K562 (cell line): ENCODE results near the gene SPEF1. TPM values are rescaled to one million over a fixed set of nuclear protein-coding genes. Genes with fewer than 3 reads are reported as not detected.

ENCODE experiments used
- ATAC-seq: fragments of 200-7000 bp; cut with Tn5 transposase; 3 replicates; pipeline ENCODE4 v1.9.1; 2020; ENCODE audit warnings: moderate library complexity
- BruUV-seq: library from RNA; stranded (reverse); fragments of 400-500 nt; replicated peaks from 2 replicates; lab custom pipeline; 2021; lab: Mats Ljungman, UMichigan
- CTCF ChIA-PET: fragments of 300-600 bp; formaldehyde crosslinking; extraction: SDS; loops from one replicate; lab custom pipeline; 2021; ENCODE audit warnings: low intra/inter-chr PET ratio; lab: Yijun Ruan, JAX
- POLR2A ChIA-PET: fragments of 300-600, 350-650 bp; sonication (Branson Sonifier 250); formaldehyde crosslinking; extraction: SDS; loops from one replicate; lab custom pipeline; 2021; ENCODE audit warnings: antibody characterized with exemption, inconsistent platforms; lab: Yijun Ruan, JAX
- DNase-seq, 4 experiments: peaks; one replicate each; pipeline versions ENCODE4 v3.0.0 to v3.0.0-alpha.2; 2011 to 2018; ENCODE audit warnings: low spot score in 3 of 4, mixed read lengths in 3 of 4; ENCODE audit errors: extremely low read depth in 1 of 4
- FAIRE-seq: peaks from 2 replicates; lab custom pipeline; 2011; peaks lifted over from hg19 to GRCh38; lab: Jason Lieb, UNC
- H2AFZ ChIP-seq: 2 replicates; pipeline ENCODE4 v1.6.0; 2011; ENCODE audit warnings: low read depth, low read length, control low read depth, inconsistent platforms
- H3K27ac ChIP-seq: fragments of 200-600 bp; 3 replicates; pipeline ENCODE4 v1.8.0; 2011; ENCODE audit warnings: low read depth, mild to moderate bottlenecking, control low read depth, inconsistent platforms, low read length, moderate library complexity, mixed read lengths; ENCODE audit errors: extremely low read depth
- H3K27me3 ChIP-seq, 2 experiments: fragments of 300-600 bp in 1 of 2; 2 replicates in 1 of 2; 3 replicates in 1 of 2; pipeline versions ENCODE4 v1.6.0 to v1.8.0; 2011; ENCODE audit warnings: inconsistent platforms in 2 of 2, low read length in 2 of 2, mild to moderate bottlenecking in 1 of 2, mixed read lengths in 1 of 2, moderate library complexity in 1 of 2; ENCODE audit not compliant: control insufficient read depth in 2 of 2, insufficient read depth in 2 of 2
- H3K36me3 ChIP-seq: fragments of 300-600 bp; 3 replicates; pipeline ENCODE4 v1.8.0; 2011; ENCODE audit warnings: mild to moderate bottlenecking, low read length, inconsistent platforms; ENCODE audit not compliant: control insufficient read depth, insufficient read depth
- H3K4me1 ChIP-seq, 2 experiments: fragments of 200-600 bp in 1 of 2; replicated peaks in 1 of 2; 2 replicates in 1 of 2; 3 replicates in 1 of 2; pipeline versions ENCODE4 v1.5.1 to v1.8.0; 2011; ENCODE audit warnings: inconsistent platforms in 2 of 2, low read length in 2 of 2, mild to moderate bottlenecking in 1 of 2, mixed read lengths in 1 of 2, moderate library complexity in 1 of 2; ENCODE audit not compliant: control insufficient read depth in 2 of 2, insufficient read depth in 2 of 2
- H3K4me2 ChIP-seq: 2 replicates; pipeline ENCODE4 v1.6.1; 2011; ENCODE audit warnings: low read length, control low read depth, inconsistent platforms, mixed read lengths; ENCODE audit not compliant: insufficient read depth
- H3K4me3 ChIP-seq: fragments of 200-600 bp; sonication (generic), shearing (Covaris generic); 2 replicates; pipeline ENCODE4 v1.5.1; 2016; ENCODE audit warnings: control low read depth, inconsistent platforms
- H3K79me2 ChIP-seq: fragments of 200-600 bp; 3 replicates; pipeline ENCODE4 v1.8.0; 2011; ENCODE audit warnings: low read length, inconsistent platforms; ENCODE audit not compliant: control insufficient read depth, insufficient read depth
- H3K9ac ChIP-seq, 2 experiments: 2 replicates each; pipeline versions ENCODE4 v1.6.0 to v1.6.1; 2011; ENCODE audit warnings: low read depth in 2 of 2, low read length in 2 of 2, control low read depth in 1 of 2, inconsistent platforms in 1 of 2, mild to moderate bottlenecking in 1 of 2, mixed read lengths in 1 of 2; ENCODE audit not compliant: insufficient read depth in 1 of 2
- H3K9me1 ChIP-seq: one replicate; pipeline ENCODE4 v1.6.0; 2011; ENCODE audit warnings: inconsistent platforms, mild to moderate bottlenecking, low read length, moderate library complexity; ENCODE audit not compliant: control insufficient read depth, insufficient read depth
- H3K9me3 ChIP-seq: replicated peaks from 2 replicates; pipeline ENCODE4 v1.5.1; 2011; ENCODE audit warnings: low read depth, low read length, inconsistent platforms; ENCODE audit not compliant: control insufficient read depth, insufficient read depth
- H4K20me1 ChIP-seq: replicated peaks from 2 replicates; pipeline ENCODE4 v1.6.1; 2011; ENCODE audit warnings: low read length, inconsistent platforms, mixed read lengths; ENCODE audit not compliant: control insufficient read depth, insufficient read depth
- ARID3A ChIP-seq: IDR thresholded peaks from 2 replicates; pipeline ENCODE4 v1.6.1; 2012; ENCODE audit warnings: low read depth, low read length, improper control_type of control experiment, borderline replicate concordance
- ASH1L ChIP-seq: fragments of 450-650 bp; IDR thresholded peaks from 2 replicates; pipeline ENCODE4 v1.6.1; 2018; ENCODE audit warnings: borderline replicate concordance, mild to moderate bottlenecking, low read depth; ENCODE audit not compliant: partially characterized antibody
- CBFA2T3 ChIP-seq: fragments of 450-650 bp; IDR thresholded peaks from 2 replicates; pipeline ENCODE4 v1.6.1; 2017
- CBX3 ChIP-seq, 2 experiments: IDR thresholded peaks; 1 replicate in 1 of 2; 2 replicates in 1 of 2; pipeline ENCODE4 v1.6.1; 2012; ENCODE audit warnings: inconsistent platforms in 2 of 2, low read length in 2 of 2, borderline replicate concordance in 1 of 2, control low read depth in 1 of 2
- CREM ChIP-seq: IDR thresholded peaks from 2 replicates; pipeline ENCODE4 v1.6.1; 2014; ENCODE audit warnings: antibody characterized with exemption, low read depth
- EHMT2 ChIP-seq: fragments of 450-650 bp; IDR thresholded peaks from 2 replicates; pipeline ENCODE4 v1.6.1; 2018; ENCODE audit warnings: antibody characterized with exemption
- NBN ChIP-seq: fragments of 450-650 bp; IDR thresholded peaks from 2 replicates; pipeline ENCODE4 v1.6.1; 2016; ENCODE audit warnings: low read depth, mild to moderate bottlenecking
- NR4A1 ChIP-seq, 2 experiments: fragments of 250-450 bp in 1 of 2; fragments of 450-650 bp in 1 of 2; sonication (Bioruptor Pico) in 1 of 2; IDR thresholded peaks; 2 replicates each; pipeline versions ENCODE4 v1.4.0 to v1.6.1; 2016 to 2020; ENCODE audit warnings: mild to moderate bottlenecking in 2 of 2, missing compliant biosample characterization in 1 of 2, missing genetic modification characterization in 1 of 2, moderate library complexity in 1 of 2
- PREB ChIP-seq: sonication (generic); formaldehyde crosslinking; IDR thresholded peaks from 2 replicates; pipeline ENCODE4 v1.8.1; 2023; ENCODE audit warnings: mild to moderate bottlenecking, missing genetic modification reagents
- SMAD4 ChIP-seq: fragments of 250-450 bp; sonication (Bioruptor Pico); conservative IDR thresholded peaks from 2 replicates; pipeline ENCODE4 v1.8.0; 2021; ENCODE audit warnings: inconsistent platforms, mild to moderate bottlenecking, moderate library complexity
- WGBS: fragments of 100-300 bp; shearing (Covaris generic); methylation state at CpG from one replicate; pipeline ENCODE4 v1.1.6; 2016; ENCODE audit warnings: low coverage, mixed read lengths; ENCODE audit not compliant: insufficient coverage; ENCODE audit errors: missing lambda C conversion rate; 5-methylcytosine and 5-hydroxymethylcytosine counted together
- in situ Hi-C: fragments of 300-500 bp; cut with MboI; formaldehyde crosslinking; loops from 4 replicates; pipeline ENCODE4 v1.15.0; 2018; ENCODE audit warnings: inconsistent platforms, mixed read lengths
- intact Hi-C: fragments of 100-400 bp; cut with micrococcal nuclease; formaldehyde crosslinking; loops from 2 replicates; pipeline ENCODE4 v1.14.2; 2022
- polyA plus RNA-seq, 8 experiments: library from polyadenylated mRNA; depleted of rRNA in 4 of 8; stranded (reverse) in 5 of 8; unstranded in 3 of 8; fragments of >200 nt; fragmentation: Nextera tagmentation in 2 of 8; fragmentation: Illumina TruSeq in 1 of 8; extraction: Ambion mirVana in 2 of 8; extraction: Trizol in 1 of 8; gene quantifications; 2 replicates each; pipeline versions ENCODE4 v1.2.1 to v1.2.3, GENCODE V29; 2011 to 2014; ENCODE audit warnings: inconsistent platforms in 1 of 8, missing spikeins in 1 of 8
- total RNA-seq, 7 experiments: library from RNA; depleted of rRNA in 6 of 7; stranded (reverse); fragments of >200 nt in 6 of 7; fragmentation: Illumina TruSeq in 2 of 7; extraction: Trizol in 2 of 7; gene quantifications; 2 replicates each; pipeline versions ENCODE4 v1.2.1 to v1.2.3, GENCODE V29; 2011 to 2021; ENCODE audit warnings: low replicate concordance in 1 of 7
- TF ChIP-seq, protein P1 (sequence below), 3 experiments: IDR thresholded peaks in 2 of 3; conservative IDR thresholded peaks in 1 of 3; 2 replicates each; pipeline ENCODE4 v1.5.1; 2011 to 2012; ENCODE audit warnings: low read length in 3 of 3, mild to moderate bottlenecking in 3 of 3, control low read depth in 2 of 3, improper control_type of control experiment in 1 of 3, inconsistent platforms in 1 of 3, low read depth in 1 of 3, mixed read lengths in 1 of 3, moderate library complexity in 1 of 3; ENCODE audit not compliant: insufficient read depth in 2 of 3
- TF ChIP-seq, protein P2 (sequence below): sonication (generic); formaldehyde crosslinking; IDR thresholded peaks from 2 replicates; pipeline ENCODE4 v1.8.0; 2022; ENCODE audit warnings: missing genetic modification reagents, mild to moderate bottlenecking, moderate library complexity, borderline replicate concordance

SPEF1 gene
- total and polyA plus RNA-seq, 9 of the 15 experiments (the other 6 are each of a cell fraction or from before 2014, with no cell fraction given), result not detected

GRCh38 chr20:3818155-3819151, 37.2 kb upstream of the SPEF1 start:
- CTCF ChIA-PET, result interaction anchor here (0.9 kb wide), 1 partner anchor 32 kb away, joined by 7 read pairs; the partner anchor contains the start of gene CENPB
- in situ Hi-C loops (no loop called here), intact Hi-C loops (no loop called here)
- Histone ChIP-seq H3K4me3 (no peak overlapping the region), H3K4me2 (no peak overlapping the region), H3K27ac (peak overlapping the region; percentile 23; the same call in 1 of the 3 replicates), H3K79me2 (peaks cover 13% of the 10 kb centered on the region; the same call in 1 of the 3 replicates), H4K20me1 (no peaks in the 10 kb centered on the region), H3K36me3 (peaks cover 12% of the 10 kb centered on the region; the same call in 2 of the 3 replicates), H3K27me3 (no peaks in the 10 kb centered on the region), H2AFZ (peak overlapping the region; percentile 90), H3K4me1 (peaks cover 18 to 24% of the 10 kb centered on the region in 2 experiments), H3K9me1 (no peaks in the 10 kb centered on the region), H3K9ac (peak overlapping the region; percentile 12 to 75; a peak in 3 of 4 replicates), H3K9me3 (no peaks in the 10 kb centered on the region)
- POLR2A ChIA-PET, result interaction anchor here (0.6 to 1.3 kb wide), 4 partner anchors 14 to 51 kb away, joined by 3 to 5 read pairs (median 4); partner anchors contain the start of genes ADISSP, CENPB and SPEF1
- no TSS peak for BruUV-seq
- 83% methylated on average over 8 of the region's 8 CpGs for WGBS
- ATAC-seq, result peak; percentile 86
- peak; percentile 51 to 88 (median 61) for DNase-seq
- peak; percentile 87 for FAIRE-seq
- TF ChIP-seq NR4A1 (CRISPR knock-in tag; IDR thresholded peaks at IDR 0.05) (no peak), NR4A1 (tag; IDR thresholded peaks at IDR 0.05) (no peak), CBFA2T3 (0 out of 2 replicates have a peak, but pooled peaks have one; percentile 25), ARID3A (no peak), CBX3 (IDR thresholded peaks at IDR 0.05; ENCODE audit: borderline replicate concordance in 1 of 2, low read length in 2 of 2) (peak in 1 of 2 experiments; percentile 33; a peak in 1 of 3 replicates), CREM (peak; percentile 64; the same call in 1 of the 2 replicates), ASH1L (no peak), NBN (0 out of 2 replicates have a peak, but pooled peaks have one; percentile 51), PREB (CRISPR knock-in tag) (no peak), EHMT2 (peak; percentile 37; the same call in 1 of the 2 replicates), SMAD4 (0 out of 2 replicates have a peak, but pooled peaks have one; percentile 32)
- TF ChIP-seq, protein P1, sequence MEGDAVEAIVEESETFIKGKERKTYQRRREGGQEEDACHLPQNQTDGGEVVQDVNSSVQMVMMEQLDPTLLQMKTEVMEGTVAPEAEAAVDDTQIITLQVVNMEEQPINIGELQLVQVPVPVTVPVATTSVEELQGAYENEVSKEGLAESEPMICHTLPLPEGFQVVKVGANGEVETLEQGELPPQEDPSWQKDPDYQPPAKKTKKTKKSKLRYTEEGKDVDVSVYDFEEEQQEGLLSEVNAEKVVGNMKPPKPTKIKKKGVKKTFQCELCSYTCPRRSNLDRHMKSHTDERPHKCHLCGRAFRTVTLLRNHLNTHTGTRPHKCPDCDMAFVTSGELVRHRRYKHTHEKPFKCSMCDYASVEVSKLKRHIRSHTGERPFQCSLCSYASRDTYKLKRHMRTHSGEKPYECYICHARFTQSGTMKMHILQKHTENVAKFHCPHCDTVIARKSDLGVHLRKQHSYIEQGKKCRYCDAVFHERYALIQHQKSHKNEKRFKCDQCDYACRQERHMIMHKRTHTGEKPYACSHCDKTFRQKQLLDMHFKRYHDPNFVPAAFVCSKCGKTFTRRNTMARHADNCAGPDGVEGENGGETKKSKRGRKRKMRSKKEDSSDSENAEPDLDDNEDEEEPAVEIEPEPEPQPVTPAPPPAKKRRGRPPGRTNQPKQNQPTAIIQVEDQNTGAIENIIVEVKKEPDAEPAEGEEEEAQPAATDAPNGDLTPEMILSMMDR (IDR thresholded peaks at IDR 0.05 in 2 of 3, conservative IDR thresholded peaks at IDR 0.05 in 1 of 3; ENCODE audit: insufficient read depth in 2 of 3, low read depth in 1 of 3, low read length in 3 of 3), result peak; percentile 73 to 85 (median 82)
- TF ChIP-seq, protein P2, sequence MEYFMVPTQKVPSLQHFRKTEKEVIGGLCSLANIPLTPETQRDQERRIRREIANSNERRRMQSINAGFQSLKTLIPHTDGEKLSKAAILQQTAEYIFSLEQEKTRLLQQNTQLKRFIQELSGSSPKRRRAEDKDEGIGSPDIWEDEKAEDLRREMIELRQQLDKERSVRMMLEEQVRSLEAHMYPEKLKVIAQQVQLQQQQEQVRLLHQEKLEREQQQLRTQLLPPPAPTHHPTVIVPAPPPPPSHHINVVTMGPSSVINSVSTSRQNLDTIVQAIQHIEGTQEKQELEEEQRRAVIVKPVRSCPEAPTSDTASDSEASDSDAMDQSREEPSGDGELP (CRISPR knock-in tag), result peak; percentile 98
